H1 (cell line): ENCODE results near the gene LOC101059915.

Experiments
- CTCF ChIA-PET: fragments of 300-600 bp; sonication (Branson Sonifier 250); formaldehyde crosslinking; loops from one replicate; lab custom pipeline; 2021; ENCODE audit not compliant: partially characterized antibody; lab: Charles Lee
- POLR2A ChIA-PET: fragments of 300-600 bp; sonication (Branson Sonifier 250); formaldehyde crosslinking; loops from one replicate; lab custom pipeline; 2021; ENCODE audit warnings: inconsistent platforms; ENCODE audit not compliant: partially characterized antibody; lab: Charles Lee
- DNase-seq, 2 experiments: peaks; one replicate each; pipeline versions ENCODE4 v3.0.0 to v3.0.0-alpha.2; 2010 to 2022; ENCODE audit warnings: low spot score in 2 of 2, low read depth in 1 of 2, mixed read lengths in 1 of 2
- FAIRE-seq: peaks from 2 replicates; lab custom pipeline; 2011; peaks lifted over from hg19 to GRCh38; lab: Jason Lieb, UNC
- H2AFZ ChIP-seq: 2 replicates; pipeline ENCODE4 v1.8.1; 2012; ENCODE audit warnings: low read length, inconsistent platforms
- H2AK5ac ChIP-seq: 2 replicates; pipeline ENCODE4 v1.6.1; 2013; ENCODE audit warnings: low read depth, low read length
- H2BK120ac ChIP-seq: replicated peaks from 2 replicates; pipeline ENCODE3; 2013; ENCODE audit warnings: low read depth, low read length, inconsistent platforms
- H2BK12ac ChIP-seq: 2 replicates; pipeline ENCODE4 v1.6.1; 2013; ENCODE audit warnings: low read depth, low read length
- H2BK15ac ChIP-seq: 2 replicates; pipeline ENCODE4 v1.6.1; 2013; ENCODE audit warnings: low read length
- H2BK20ac ChIP-seq: 2 replicates; pipeline ENCODE4 v1.6.1; 2013; ENCODE audit warnings: low read length
- H2BK5ac ChIP-seq: 2 replicates; pipeline ENCODE4 v1.6.1; 2013; ENCODE audit warnings: low read depth, low read length
- H3K14ac ChIP-seq: 2 replicates; pipeline ENCODE4 v1.6.1; 2013; ENCODE audit warnings: inconsistent platforms; ENCODE audit not compliant: insufficient read length
- H3K18ac ChIP-seq: 2 replicates; pipeline ENCODE4 v1.6.1; 2013; ENCODE audit warnings: low read length; ENCODE audit errors: extremely low read depth
- H3K23ac ChIP-seq: 2 replicates; pipeline ENCODE4 v1.6.1; 2013; ENCODE audit warnings: inconsistent platforms; ENCODE audit not compliant: insufficient read length
- H3K23me2 ChIP-seq: 2 replicates; pipeline ENCODE4 v1.6.1; 2013; ENCODE audit warnings: low read depth, low read length
- H3K27ac ChIP-seq: 2 replicates; pipeline ENCODE4 v1.6.1; 2011; ENCODE audit warnings: low read depth, low read length, inconsistent platforms
- H3K27me3 ChIP-seq, 4 experiments: replicated peaks in 1 of 4; 1 replicate in 1 of 4; 2 replicates in 3 of 4; pipeline versions ENCODE4 v1.6.1 to v1.8.1; 2011 to 2013; ENCODE audit warnings: low read length in 3 of 4, mild to moderate bottlenecking in 3 of 4, inconsistent platforms in 2 of 4, mixed read lengths in 2 of 4, moderate library complexity in 1 of 4; ENCODE audit not compliant: control insufficient read depth in 3 of 4, insufficient read depth in 3 of 4; ENCODE audit errors: extremely low read depth in 1 of 4
- H3K36me3 ChIP-seq, 4 experiments: 2 replicates each; pipeline versions ENCODE4 v1.6.1 to v1.8.1; 2011 to 2013; ENCODE audit warnings: mild to moderate bottlenecking in 4 of 4, low read length in 3 of 4, moderate library complexity in 2 of 4, control low read depth in 1 of 4, inconsistent platforms in 1 of 4; ENCODE audit not compliant: insufficient read depth in 4 of 4, control insufficient read depth in 2 of 4
- H3K4ac ChIP-seq: replicated peaks from 2 replicates; pipeline ENCODE3; 2013; ENCODE audit warnings: low read length, low read depth, mixed read lengths, inconsistent platforms; ENCODE audit not compliant: insufficient read length
- H3K4me1 ChIP-seq, 4 experiments: replicated peaks in 1 of 4; 1 replicate in 1 of 4; 2 replicates in 3 of 4; pipeline versions ENCODE4 v1.6.1 to v1.8.1; 2011 to 2013; ENCODE audit warnings: low read length in 3 of 4, inconsistent platforms in 2 of 4, mixed read lengths in 1 of 4; ENCODE audit not compliant: insufficient read depth in 4 of 4, control insufficient read depth in 3 of 4
- H3K4me2 ChIP-seq, 2 experiments: 2 replicates each; pipeline versions ENCODE4 v1.6.1 to v1.8.1; 2011 to 2013; ENCODE audit warnings: low read depth in 2 of 2, low read length in 2 of 2, control low read depth in 1 of 2, inconsistent platforms in 1 of 2, mild to moderate bottlenecking in 1 of 2; ENCODE audit not compliant: insufficient read depth in 1 of 2
- H3K4me3 ChIP-seq, 4 experiments: fragments of 200-600, 300-600 bp in 1 of 4; sonication (generic), shearing (Covaris generic), sonication (Bioruptor Twin) in 1 of 4; 2 replicates each; pipeline versions ENCODE4 v1.5.1 to v1.8.1; 2011 to 2016; ENCODE audit warnings: low read length in 4 of 4, low read depth in 3 of 4, control low read depth in 2 of 4, inconsistent platforms in 2 of 4, mild to moderate bottlenecking in 2 of 4, mixed read lengths in 1 of 4, moderate library complexity in 1 of 4; ENCODE audit not compliant: insufficient read depth in 2 of 4; ENCODE audit errors: extremely low read depth in 1 of 4
- H3K56ac ChIP-seq: replicated peaks from 2 replicates; pipeline ENCODE3; 2013; ENCODE audit warnings: low read depth, mild to moderate bottlenecking, mixed read lengths, low read length, inconsistent platforms; ENCODE audit not compliant: insufficient read length
- H3K79me1 ChIP-seq: 2 replicates; pipeline ENCODE4 v1.6.1; 2013; ENCODE audit warnings: low read depth, low read length, control low read depth
- H3K79me2 ChIP-seq, 2 experiments: 2 replicates each; pipeline versions ENCODE4 v1.6.1 to v1.8.1; 2012 to 2013; ENCODE audit warnings: low read length in 2 of 2, mild to moderate bottlenecking in 2 of 2, inconsistent platforms in 1 of 2; ENCODE audit not compliant: insufficient read depth in 2 of 2, control insufficient read depth in 1 of 2
- H3K9ac ChIP-seq, 4 experiments: replicated peaks in 1 of 4; 1 replicate in 1 of 4; 2 replicates in 3 of 4; pipeline versions ENCODE4 v1.6.1 to v1.8.1; 2011 to 2013; ENCODE audit warnings: low read depth in 3 of 4, low read length in 3 of 4, control low read depth in 2 of 4, mild to moderate bottlenecking in 2 of 4, moderate library complexity in 2 of 4, inconsistent platforms in 1 of 4; ENCODE audit errors: extremely low read depth in 1 of 4
- H3K9me3 ChIP-seq, 2 experiments: 2 replicates each; pipeline versions ENCODE4 v1.6.1 to v1.8.1; 2012 to 2013; ENCODE audit warnings: mild to moderate bottlenecking in 2 of 2, moderate library complexity in 2 of 2, control low read depth in 1 of 2, inconsistent platforms in 1 of 2, low read depth in 1 of 2, low read length in 1 of 2, mixed read lengths in 1 of 2; ENCODE audit not compliant: insufficient read depth in 2 of 2
- H4K20me1 ChIP-seq, 2 experiments: replicated peaks in 1 of 2; 2 replicates each; pipeline versions ENCODE3 to v1.8.1; 2011 to 2013; ENCODE audit warnings: inconsistent platforms in 2 of 2, low read length in 2 of 2, mild to moderate bottlenecking in 1 of 2; ENCODE audit not compliant: insufficient read depth in 2 of 2, control insufficient read depth in 1 of 2
- H4K5ac ChIP-seq: 2 replicates; pipeline ENCODE4 v1.6.1; 2013; ENCODE audit warnings: low read length, low read depth, mixed read lengths, inconsistent platforms; ENCODE audit not compliant: insufficient read length
- H4K8ac ChIP-seq: 2 replicates; pipeline ENCODE4 v1.8.0; 2013; ENCODE audit warnings: mild to moderate bottlenecking, moderate library complexity, low read length, inconsistent platforms; ENCODE audit not compliant: insufficient read depth; ENCODE audit errors: extremely low read depth
- H4K91ac ChIP-seq: replicated peaks from 2 replicates; pipeline ENCODE3; 2013; ENCODE audit warnings: low read length, mixed read lengths, inconsistent platforms; ENCODE audit not compliant: insufficient read length
- CTBP2 ChIP-seq: IDR thresholded peaks from 2 replicates; pipeline ENCODE4 v1.7.0; 2011; ENCODE audit warnings: borderline replicate concordance, mild to moderate bottlenecking, moderate library complexity, mixed read lengths, low read length; ENCODE audit not compliant: insufficient read depth, insufficient read length
- EZH2 ChIP-seq: fragments of 200-600 bp; sonication (generic); IDR thresholded peaks from 2 replicates; pipeline ENCODE4 v1.7.1; 2012; ENCODE audit warnings: low read depth, mild to moderate bottlenecking, moderate library complexity, low read length, inconsistent platforms; ENCODE audit not compliant: severe bottlenecking
- GTF2F1 ChIP-seq: IDR thresholded peaks from 2 replicates; pipeline ENCODE4 v1.6.1; 2012; ENCODE audit warnings: low read depth, low read length, improper control_type of control experiment, borderline replicate concordance
- MAFK ChIP-seq: IDR thresholded peaks from 2 replicates; pipeline ENCODE4 v1.6.1; 2012; ENCODE audit warnings: low read depth, mild to moderate bottlenecking, improper control_type of control experiment, low read length
- RBBP5 ChIP-seq: IDR thresholded peaks from 2 replicates; pipeline ENCODE4 v1.7.1; 2012; ENCODE audit warnings: low read depth, mild to moderate bottlenecking, inconsistent platforms, low read length, moderate library complexity, borderline replicate concordance
- RFX5 ChIP-seq: IDR thresholded peaks from 2 replicates; pipeline ENCODE4 v1.6.1; 2011; ENCODE audit warnings: low read depth, low read length, improper control_type of control experiment, borderline replicate concordance
- SAP30 ChIP-seq: fragments of 300-600 bp; sonication (generic); IDR thresholded peaks from 2 replicates; pipeline ENCODE4 v1.7.1; 2012; ENCODE audit warnings: low read length, moderate library complexity, mild to moderate bottlenecking, inconsistent platforms; ENCODE audit not compliant: insufficient read depth, insufficient replicate concordance
- SP1 ChIP-seq: IDR thresholded peaks from 2 replicates; pipeline ENCODE4 v1.6.1; 2011; ENCODE audit warnings: low read depth, low read length
- SRF ChIP-seq: IDR thresholded peaks from 2 replicates; pipeline ENCODE4 v1.6.1; 2011; ENCODE audit warnings: mild to moderate bottlenecking, low read depth, low read length, moderate library complexity
- TAF7 ChIP-seq: optimal IDR thresholded peaks from 2 replicates; pipeline ENCODE3; 2011; ENCODE audit warnings: low read depth, mild to moderate bottlenecking, inconsistent platforms, low read length, moderate library complexity, borderline replicate concordance
- TBP ChIP-seq: IDR thresholded peaks from 2 replicates; pipeline ENCODE4 v1.6.1; 2011; ENCODE audit warnings: low read depth, low read length, improper control_type of control experiment
- WGBS, 2 experiments: shearing (Covaris generic) in 1 of 2; methylation state at CpG; one replicate each; pipeline versions ENCODE4 v1.1.6 to v1.1.7; 2013 to 2015; ENCODE audit warnings: low lambda C conversion rate in 2 of 2, mixed read lengths in 2 of 2, inconsistent platforms in 1 of 2, low coverage in 1 of 2, missing lambda C conversion rate in 1 of 2; ENCODE audit not compliant: insufficient replicate concordance in 2 of 2, insufficient coverage in 1 of 2, insufficient read length in 1 of 2; ENCODE audit errors: extremely low coverage in 1 of 2, missing lambda C conversion rate in 1 of 2; 5-methylcytosine and 5-hydroxymethylcytosine counted together
- TF ChIP-seq, protein P1 (sequence below): IDR thresholded peaks from 2 replicates; pipeline ENCODE4 v1.6.1; 2012; ENCODE audit warnings: inconsistent platforms
- TF ChIP-seq, protein P2 (sequence below): IDR thresholded peaks from 2 replicates; pipeline ENCODE4 v1.6.1; 2012; ENCODE audit warnings: low read length, inconsistent platforms

LOC101059915 gene

DNA sequence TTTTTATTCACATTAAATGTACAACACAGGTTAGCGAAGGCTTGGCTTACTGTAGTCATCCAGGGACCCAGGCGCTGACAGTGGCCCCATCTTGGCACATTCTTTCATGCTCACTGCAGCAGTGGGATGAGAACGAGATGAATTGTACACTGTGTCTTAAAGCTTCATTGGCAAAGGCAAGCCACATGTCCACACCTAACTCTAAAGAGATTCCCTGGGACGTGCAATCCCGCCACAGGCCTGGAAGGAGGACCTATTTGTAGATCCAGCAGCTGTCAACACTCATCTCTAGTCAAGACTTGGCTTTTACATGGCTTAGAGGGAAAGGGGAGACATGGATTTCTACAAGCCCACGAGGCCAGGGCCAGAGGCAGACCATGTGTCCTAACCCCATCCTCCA is 33.0 kb upstream of the LOC101059915 start:
- H2BK20ac ChIP-seq, result no peak overlapping the region
- H4K5ac ChIP-seq, result no peak overlapping the region
- H3K18ac ChIP-seq, result no peak overlapping the region
- H2BK120ac ChIP-seq, result no peak overlapping the region
- no peak overlapping the region for H3K14ac ChIP-seq
- no peaks in the 10 kb centered on the region for H3K4me1 ChIP-seq
- no peak overlapping the region for H4K91ac ChIP-seq
- H3K9me3 ChIP-seq, result no peaks in the 10 kb centered on the region
- no peak overlapping the region for H3K4me3 ChIP-seq
- no peaks in the 10 kb centered on the region for H3K23me2 ChIP-seq
- no peaks in the 10 kb centered on the region for H3K27me3 ChIP-seq
- H2BK12ac ChIP-seq, result no peak overlapping the region
- H2AK5ac ChIP-seq, result no peak overlapping the region
- H4K20me1 ChIP-seq, result no peaks in the 10 kb centered on the region
- CTCF ChIA-PET, result interaction anchor here (3.8 kb wide), 1 partner anchor 12 kb away, joined by 17 read pairs; no protein-coding TSS in a partner anchor
- H3K4ac ChIP-seq, result no peak overlapping the region
- H2BK15ac ChIP-seq, result no peak overlapping the region
- H3K27ac ChIP-seq, result no peak overlapping the region
- no peak overlapping the region for H3K56ac ChIP-seq
- no peak overlapping the region for H2AFZ ChIP-seq
- no peaks in the 10 kb centered on the region for H3K79me1 ChIP-seq
- H3K4me2 ChIP-seq, result no peak overlapping the region
- DNase-seq (no peak), FAIRE-seq (no peak)
- no peaks in the 10 kb centered on the region for H3K79me2 ChIP-seq
- WGBS, 2 experiments, result 84% methylated on average over 6 of the region's 6 CpGs; no CpG with 5 or more reads in 1 of the 2 experiments
- POLR2A ChIA-PET, result no interaction called here
- no peaks in the 10 kb centered on the region for H3K36me3 ChIP-seq
- H3K9ac ChIP-seq, result no peak overlapping the region
- H3K23ac ChIP-seq, result no peak overlapping the region
- no peak overlapping the region for H2BK5ac ChIP-seq
- no peak overlapping the region for H4K8ac ChIP-seq
- TF ChIP-seq MAFK, result no peak
- no peak for TF ChIP-seq GTF2F1
- TF ChIP-seq, protein P1, sequence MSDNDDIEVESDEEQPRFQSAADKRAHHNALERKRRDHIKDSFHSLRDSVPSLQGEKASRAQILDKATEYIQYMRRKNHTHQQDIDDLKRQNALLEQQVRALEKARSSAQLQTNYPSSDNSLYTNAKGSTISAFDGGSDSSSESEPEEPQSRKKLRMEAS, result no peak
- no peak for TF ChIP-seq TBP
- TF ChIP-seq SP1, result no peak
- TF ChIP-seq CTBP2, result no peak
- TF ChIP-seq, protein P2, sequence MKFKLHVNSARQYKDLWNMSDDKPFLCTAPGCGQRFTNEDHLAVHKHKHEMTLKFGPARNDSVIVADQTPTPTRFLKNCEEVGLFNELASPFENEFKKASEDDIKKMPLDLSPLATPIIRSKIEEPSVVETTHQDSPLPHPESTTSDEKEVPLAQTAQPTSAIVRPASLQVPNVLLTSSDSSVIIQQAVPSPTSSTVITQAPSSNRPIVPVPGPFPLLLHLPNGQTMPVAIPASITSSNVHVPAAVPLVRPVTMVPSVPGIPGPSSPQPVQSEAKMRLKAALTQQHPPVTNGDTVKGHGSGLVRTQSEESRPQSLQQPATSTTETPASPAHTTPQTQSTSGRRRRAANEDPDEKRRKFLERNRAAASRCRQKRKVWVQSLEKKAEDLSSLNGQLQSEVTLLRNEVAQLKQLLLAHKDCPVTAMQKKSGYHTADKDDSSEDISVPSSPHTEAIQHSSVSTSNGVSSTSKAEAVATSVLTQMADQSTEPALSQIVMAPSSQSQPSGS, result no peak
- TF ChIP-seq RBBP5, result no peak
- TF ChIP-seq TAF7, result no peak
- no peak for TF ChIP-seq RFX5
- no peak for TF ChIP-seq EZH2
- TF ChIP-seq SAP30, result no peak
- TF ChIP-seq SRF, result no peak
